SK-N-SH (cell line): ENCODE measurements around the gene OR2G3. TPM values are rescaled to one million over a fixed set of nuclear protein-coding genes. Genes with fewer than 3 reads are reported as not detected.

ENCODE experiments used
- CTCF ChIA-PET: fragments of 300-600, 350-600 bp; formaldehyde crosslinking; extraction: SDS; loops from one replicate; lab custom pipeline; 2021; lab: Yijun Ruan, JAX
- POLR2A ChIA-PET: fragments of 350-600 bp; sonication (Branson Sonifier 250); formaldehyde crosslinking; extraction: SDS; loops from one replicate; lab custom pipeline; 2020; ENCODE audit warnings: antibody characterized with exemption, inconsistent platforms; lab: Yijun Ruan, JAX
- DNase-seq: peaks from one replicate; pipeline ENCODE4 v3.0.0; 2012
- H2AFZ ChIP-seq: fragments of 200-600 bp; sonication (generic); 2 replicates; pipeline ENCODE4 v1.8.1; 2016; ENCODE audit warnings: antibody characterized with exemption, mild to moderate bottlenecking, low read depth
- H3F3A ChIP-seq: fragments of 200-600 bp; sonication (generic); replicated peaks from 2 replicates; pipeline ENCODE3; 2016; ENCODE audit warnings: antibody characterized with exemption, mild to moderate bottlenecking; ENCODE audit not compliant: insufficient read depth
- H3K27ac ChIP-seq, 2 experiments: fragments of 200-500 bp in 1 of 2; fragments of 200-600 bp in 1 of 2; sonication (Bioruptor generic) in 1 of 2; sonication (generic), shearing (Covaris generic) in 1 of 2; 2 replicates each; pipeline versions ENCODE4 v1.5.1 to v1.6.1; 2014 to 2016; ENCODE audit warnings: low read depth in 2 of 2, inconsistent platforms in 1 of 2, low read length in 1 of 2, mild to moderate bottlenecking in 1 of 2, mixed read lengths in 1 of 2
- H3K27me3 ChIP-seq: fragments of 200-600 bp; sonication (generic), shearing (Covaris generic); 2 replicates; pipeline ENCODE4 v1.6.1; 2016; ENCODE audit warnings: mixed run types; ENCODE audit not compliant: insufficient read depth
- H3K36me3 ChIP-seq, 2 experiments: fragments of 200-500 bp in 1 of 2; fragments of 200-600 bp in 1 of 2; sonication (Bioruptor generic) in 1 of 2; sonication (generic) in 1 of 2; replicated peaks in 1 of 2; 2 replicates each; pipeline versions ENCODE3 to v1.5.1; 2014 to 2016; ENCODE audit warnings: low read length in 1 of 2, mild to moderate bottlenecking in 1 of 2; ENCODE audit not compliant: insufficient read depth in 2 of 2, control insufficient read depth in 1 of 2
- H3K4me1 ChIP-seq, 2 experiments: fragments of 200-500 bp in 1 of 2; fragments of 200-600 bp in 1 of 2; sonication (Bioruptor generic) in 1 of 2; sonication (generic), shearing (Covaris generic) in 1 of 2; 2 replicates each; pipeline versions ENCODE4 v1.5.1 to v1.6.1; 2014 to 2016; ENCODE audit warnings: low read depth in 1 of 2, low read length in 1 of 2, mixed run types in 1 of 2; ENCODE audit not compliant: insufficient read depth in 2 of 2, control insufficient read depth in 1 of 2
- H3K4me2 ChIP-seq: fragments of 200-600 bp; sonication (generic), shearing (Covaris generic); 2 replicates; pipeline ENCODE4 v1.6.1; 2017; ENCODE audit warnings: mixed run types
- H3K4me3 ChIP-seq, 2 experiments: fragments of 200-500 bp in 1 of 2; fragments of 200-600 bp in 1 of 2; sonication (Bioruptor generic) in 1 of 2; sonication (generic), shearing (Covaris generic) in 1 of 2; 2 replicates each; pipeline versions ENCODE4 v1.5.1 to v1.8.1; 2014 to 2016; ENCODE audit warnings: low read depth in 2 of 2, inconsistent platforms in 1 of 2, low read length in 1 of 2, mild to moderate bottlenecking in 1 of 2, mixed read lengths in 1 of 2, moderate library complexity in 1 of 2
- H3K79me2 ChIP-seq: fragments of 200-600 bp; sonication (generic); 2 replicates; pipeline ENCODE4 v1.8.1; 2017; ENCODE audit warnings: mild to moderate bottlenecking; ENCODE audit not compliant: insufficient read depth
- H3K9ac ChIP-seq: fragments of 200-600 bp; sonication (generic); 2 replicates; pipeline ENCODE4 v1.6.1; 2017; ENCODE audit warnings: mixed run types
- H3K9me2 ChIP-seq: fragments of 200-600 bp; sonication (generic); 2 replicates; pipeline ENCODE4 v1.6.1; 2017; ENCODE audit warnings: mixed run types
- H3K9me3 ChIP-seq: fragments of 200-600 bp; sonication (generic); 2 replicates; pipeline ENCODE4 v1.6.1; 2017; ENCODE audit warnings: mixed run types, mild to moderate bottlenecking, moderate library complexity
- H4K20me1 ChIP-seq: fragments of 200-600 bp; sonication (generic); 2 replicates; pipeline ENCODE4 v1.6.1; 2017; ENCODE audit warnings: mild to moderate bottlenecking, mixed run types; ENCODE audit not compliant: insufficient read depth
- CHD2 ChIP-seq: fragments of 150-350 bp; IDR thresholded peaks from 2 replicates; pipeline ENCODE4 v1.6.1; 2018; ENCODE audit warnings: low read length; ENCODE audit not compliant: partially characterized antibody
- ELF1 ChIP-seq: IDR thresholded peaks from 2 replicates; pipeline ENCODE4 v1.4.0; 2012
- MAX ChIP-seq: IDR thresholded peaks from 2 replicates; pipeline ENCODE4 v1.4.0; 2012; ENCODE audit warnings: low read depth
- MXI1 ChIP-seq: IDR thresholded peaks from 2 replicates; pipeline ENCODE4 v1.6.1; 2012; ENCODE audit warnings: mild to moderate bottlenecking, low read depth, low read length, improper control_type of control experiment
- NRF1 ChIP-seq: IDR thresholded peaks from 2 replicates; pipeline ENCODE4 v1.6.1; 2012; ENCODE audit warnings: low read depth, mild to moderate bottlenecking, low read length
- POLR2AphosphoS5 ChIP-seq: IDR thresholded peaks from 2 replicates; pipeline ENCODE4 v1.6.1; 2012; ENCODE audit warnings: low read depth, low read length
- RAD21 ChIP-seq: IDR thresholded peaks from 2 replicates; pipeline ENCODE4 v1.6.1; 2012; ENCODE audit warnings: mild to moderate bottlenecking, low read length
- RCOR1 ChIP-seq: fragments of 150-350 bp; IDR thresholded peaks from 2 replicates; pipeline ENCODE4 v1.6.1; 2017; ENCODE audit warnings: antibody characterized with exemption, low read length
- RFX5 ChIP-seq: IDR thresholded peaks from 2 replicates; pipeline ENCODE4 v1.6.1; 2012; ENCODE audit warnings: mild to moderate bottlenecking, improper control_type of control experiment, low read length
- SMC3 ChIP-seq: IDR thresholded peaks from 2 replicates; pipeline ENCODE4 v1.6.1; 2012; ENCODE audit warnings: low read depth, low read length, improper control_type of control experiment
- TAF1 ChIP-seq: IDR thresholded peaks from 2 replicates; pipeline ENCODE4 v1.6.1; 2012; ENCODE audit warnings: low read depth, mild to moderate bottlenecking, low read length, moderate library complexity, borderline replicate concordance
- USF1 ChIP-seq: IDR thresholded peaks from 2 replicates; pipeline ENCODE4 v1.4.0; 2012; ENCODE audit warnings: low read depth, borderline replicate concordance
- YY1 ChIP-seq: IDR thresholded peaks from 2 replicates; pipeline ENCODE4 v1.4.0; 2012; ENCODE audit warnings: low read depth, mild to moderate bottlenecking
- WGBS: methylation state at CpG from one replicate; pipeline ENCODE4 v1.1.6; 2017; ENCODE audit warnings: low lambda C conversion rate; 5-methylcytosine and 5-hydroxymethylcytosine counted together
- polyA plus RNA-seq, 3 experiments: library from polyadenylated mRNA; depleted of rRNA; stranded (reverse); fragments of >200 nt; gene quantifications; 2 replicates each; pipeline ENCODE4 v1.2.3, GENCODE V29; 2012
- TF ChIP-seq, protein P1 (sequence below): IDR thresholded peaks from 2 replicates; pipeline ENCODE4 v1.4.0; 2012; ENCODE audit warnings: low read depth, borderline replicate concordance

OR2G3 gene
- polyA plus RNA-seq, 1 of the 3 experiments (the other 2 are of a cell fraction): not detected

GRCh38 chr1:247639381-247639981 lies 34.1 kb downstream of the OR2G3 start:
- WGBS: 12% methylated on average over 6 of the region's 55 CpGs
- ChIA-PET POLR2A (no interaction called here), CTCF (no interaction called here)
- no peaks in the 10 kb centered on the region for H4K20me1 ChIP-seq
- H3K9me2 ChIP-seq: no peaks in the 10 kb centered on the region
- H3K9me3 ChIP-seq: no peaks in the 10 kb centered on the region
- DNase-seq: peak; percentile 65
- no peaks in the 10 kb centered on the region for H3K79me2 ChIP-seq
- H3K27me3 ChIP-seq: no peaks in the 10 kb centered on the region; the same call in 1 of the 2 replicates
- H3K4me2 ChIP-seq: peak overlapping the region; percentile 60
- no peaks in the 10 kb centered on the region for H3K36me3 ChIP-seq
- H3K27ac ChIP-seq: no peak overlapping the region
- no peak for TF ChIP-seq CHD2
- peak; percentile 22; the same call in 1 of the 2 replicates for TF ChIP-seq NRF1
- no peaks in the 10 kb centered on the region for H3K4me1 ChIP-seq
- peak overlapping the region; percentile 56; the same call in 1 of the 2 replicates for H2AFZ ChIP-seq
- H3F3A ChIP-seq: no peaks in the 10 kb centered on the region
- H3K4me3 ChIP-seq: peak overlapping the region in 1 of 2 experiments; percentile 26; a peak in 1 of 4 replicates
- H3K9ac ChIP-seq: no peak overlapping the region

GRCh38 chr1:247642742-247643141 lies 37.4 kb downstream of the OR2G3 start:
- no peak overlapping the region for H3K4me2 ChIP-seq
- DNase-seq: no peak
- no peaks in the 10 kb centered on the region for H3K9me3 ChIP-seq
- H2AFZ ChIP-seq: no peak overlapping the region
- TF ChIP-seq RAD21: no peak
- no peak for TF ChIP-seq YY1
- no peak for TF ChIP-seq RCOR1
- TF ChIP-seq, protein P1, sequence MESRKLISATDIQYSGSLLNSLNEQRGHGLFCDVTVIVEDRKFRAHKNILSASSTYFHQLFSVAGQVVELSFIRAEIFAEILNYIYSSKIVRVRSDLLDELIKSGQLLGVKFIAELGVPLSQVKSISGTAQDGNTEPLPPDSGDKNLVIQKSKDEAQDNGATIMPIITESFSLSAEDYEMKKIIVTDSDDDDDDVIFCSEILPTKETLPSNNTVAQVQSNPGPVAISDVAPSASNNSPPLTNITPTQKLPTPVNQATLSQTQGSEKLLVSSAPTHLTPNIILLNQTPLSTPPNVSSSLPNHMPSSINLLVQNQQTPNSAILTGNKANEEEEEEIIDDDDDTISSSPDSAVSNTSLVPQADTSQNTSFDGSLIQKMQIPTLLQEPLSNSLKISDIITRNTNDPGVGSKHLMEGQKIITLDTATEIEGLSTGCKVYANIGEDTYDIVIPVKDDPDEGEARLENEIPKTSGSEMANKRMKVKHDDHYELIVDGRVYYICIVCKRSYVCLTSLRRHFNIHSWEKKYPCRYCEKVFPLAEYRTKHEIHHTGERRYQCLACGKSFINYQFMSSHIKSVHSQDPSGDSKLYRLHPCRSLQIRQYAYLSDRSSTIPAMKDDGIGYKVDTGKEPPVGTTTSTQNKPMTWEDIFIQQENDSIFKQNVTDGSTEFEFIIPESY: no peak
- no peak for TF ChIP-seq SMC3
- no peak for TF ChIP-seq MXI1
- TF ChIP-seq POLR2AphosphoS5: no peak
- CTCF ChIA-PET: no interaction called here
- H4K20me1 ChIP-seq: no peaks in the 10 kb centered on the region
- H3K9me2 ChIP-seq: no peaks in the 10 kb centered on the region
- H3K4me3 ChIP-seq: no peak overlapping the region
- H3K4me1 ChIP-seq: no peaks in the 10 kb centered on the region
- H3F3A ChIP-seq: no peaks in the 10 kb centered on the region
- WGBS: 2% methylated on average over 5 of the region's 5 CpGs
- no peaks in the 10 kb centered on the region; the same call in 1 of the 2 replicates for H3K27me3 ChIP-seq
- no peaks in the 10 kb centered on the region for H3K79me2 ChIP-seq
- POLR2A ChIA-PET: no interaction called here
- no peak overlapping the region for H3K27ac ChIP-seq
- H3K9ac ChIP-seq: no peak overlapping the region
- H3K36me3 ChIP-seq: no peaks in the 10 kb centered on the region

DNA sequence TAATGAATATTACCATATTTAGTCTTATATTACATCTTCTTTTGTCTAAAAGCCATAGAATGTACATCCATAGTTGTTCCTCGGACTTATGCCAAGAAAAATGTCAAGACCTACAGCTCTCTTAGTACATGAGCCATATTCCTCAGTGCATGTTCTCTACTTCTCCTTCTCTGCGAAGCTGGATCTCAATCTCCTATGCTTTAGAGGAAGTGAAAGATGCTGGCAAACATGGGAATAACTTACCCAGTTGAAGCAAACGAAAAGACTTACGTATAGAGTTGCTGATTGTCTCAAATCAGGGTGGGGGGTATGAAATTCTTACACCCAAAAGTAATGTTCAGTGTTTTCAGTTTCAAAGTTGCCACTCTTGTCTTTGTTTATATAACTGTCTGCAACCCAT lies 41.5 kb downstream of the OR2G3 start:
- H3K9ac ChIP-seq: no peak overlapping the region

More for the DNA sequence above, 41.5 kb downstream of the OR2G3 start:
- ChIA-PET POLR2A (no interaction called here), CTCF (no interaction called here)
- TF ChIP-seq USF1: no peak
- TF ChIP-seq MAX: no peak
- no peak for TF ChIP-seq ELF1
- TF ChIP-seq RFX5: no peak
- no peak for TF ChIP-seq TAF1
- Histone ChIP-seq H2AFZ (no peak overlapping the region), H3K36me3 (no peaks in the 10 kb centered on the region), H3K79me2 (no peaks in the 10 kb centered on the region), H3K4me1 (no peaks in the 10 kb centered on the region), H3K4me3 (no peak overlapping the region), H4K20me1 (no peaks in the 10 kb centered on the region), H3K4me2 (no peak overlapping the region), H3F3A (no peaks in the 10 kb centered on the region), H3K9me2 (no peaks in the 10 kb centered on the region), H3K9me3 (no peaks in the 10 kb centered on the region), H3K27me3 (no peaks in the 10 kb centered on the region), H3K27ac (no peak overlapping the region)
- no peak for DNase-seq
- whole genome bisulfite sequencing: 7% methylated on average over 4 of the region's 4 CpGs
